ENCODE results near the gene SHISAL2A. TPM values are rescaled to one million over a fixed set of nuclear protein-coding genes. Genes with fewer than 3 reads are reported as not detected.
A peak's percentile ranks its signal among the peaks of the same experiment; 100 is the strongest.

SHISAL2A gene
- total and polyA plus RNA-seq, 2 donors (not counting 1 experiment from before 2014, with no cell fraction given), result not detected

GRCh38 chr1:52593495-52593894, 39.5 kb upstream of the SHISAL2A start:
- Histone ChIP-seq H2AFZ (ENCODE audit: low read length) (no peak overlapping the region), H4K20me1 (ENCODE audit: control insufficient read depth, extremely low read depth, insufficient read depth, low read length) (no peaks in the 10 kb centered on the region), H3K79me2 (ENCODE audit: control insufficient read depth, insufficient read depth, low read length) (no peaks in the 10 kb centered on the region), H3K4me3 (replicated peaks in 1 of 4; ENCODE audit: control extremely low read depth in 1 of 4, insufficient read depth in 1 of 4, low read depth in 3 of 4, low read length in 4 of 4) (no peak overlapping the region), H3K27me3 (ENCODE audit: control insufficient read depth, insufficient read depth, low read length) (peaks cover 4% of the 10 kb centered on the region), H3K27ac (ENCODE audit: insufficient read depth, low read length) (no peak overlapping the region), H3K9ac (ENCODE audit: insufficient read depth, low read length) (no peak overlapping the region), H3K4me1 (ENCODE audit: control insufficient read depth, extremely low read depth, insufficient read depth, low read length) (no peaks in the 10 kb centered on the region), H3K9me3 (ENCODE audit: control insufficient read depth, insufficient read depth, low read depth, low read length) (no peaks in the 10 kb centered on the region), H3K4me2 (ENCODE audit: extremely low read depth, insufficient read depth, low read length) (no peak overlapping the region), H3K36me3 (ENCODE audit: control insufficient read depth, insufficient read depth, low read length) (no peaks in the 10 kb centered on the region)
- TF ChIP-seq, protein P1, sequence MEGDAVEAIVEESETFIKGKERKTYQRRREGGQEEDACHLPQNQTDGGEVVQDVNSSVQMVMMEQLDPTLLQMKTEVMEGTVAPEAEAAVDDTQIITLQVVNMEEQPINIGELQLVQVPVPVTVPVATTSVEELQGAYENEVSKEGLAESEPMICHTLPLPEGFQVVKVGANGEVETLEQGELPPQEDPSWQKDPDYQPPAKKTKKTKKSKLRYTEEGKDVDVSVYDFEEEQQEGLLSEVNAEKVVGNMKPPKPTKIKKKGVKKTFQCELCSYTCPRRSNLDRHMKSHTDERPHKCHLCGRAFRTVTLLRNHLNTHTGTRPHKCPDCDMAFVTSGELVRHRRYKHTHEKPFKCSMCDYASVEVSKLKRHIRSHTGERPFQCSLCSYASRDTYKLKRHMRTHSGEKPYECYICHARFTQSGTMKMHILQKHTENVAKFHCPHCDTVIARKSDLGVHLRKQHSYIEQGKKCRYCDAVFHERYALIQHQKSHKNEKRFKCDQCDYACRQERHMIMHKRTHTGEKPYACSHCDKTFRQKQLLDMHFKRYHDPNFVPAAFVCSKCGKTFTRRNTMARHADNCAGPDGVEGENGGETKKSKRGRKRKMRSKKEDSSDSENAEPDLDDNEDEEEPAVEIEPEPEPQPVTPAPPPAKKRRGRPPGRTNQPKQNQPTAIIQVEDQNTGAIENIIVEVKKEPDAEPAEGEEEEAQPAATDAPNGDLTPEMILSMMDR (conservative IDR thresholded peaks at IDR 0.05 in 1 of 2, IDR thresholded peaks at IDR 0.05 in 1 of 2; ENCODE audit: low read depth in 1 of 2, low read length in 2 of 2), result no peak
- TF ChIP-seq EZH2 (IDR thresholded peaks at IDR 0.05; ENCODE audit: low read length, missing control alignments), result no peak
- peak in 1 of 2 donors; percentile 30 for DNase-seq (ENCODE audit: low read depth in 2 of 2)

DNA sequence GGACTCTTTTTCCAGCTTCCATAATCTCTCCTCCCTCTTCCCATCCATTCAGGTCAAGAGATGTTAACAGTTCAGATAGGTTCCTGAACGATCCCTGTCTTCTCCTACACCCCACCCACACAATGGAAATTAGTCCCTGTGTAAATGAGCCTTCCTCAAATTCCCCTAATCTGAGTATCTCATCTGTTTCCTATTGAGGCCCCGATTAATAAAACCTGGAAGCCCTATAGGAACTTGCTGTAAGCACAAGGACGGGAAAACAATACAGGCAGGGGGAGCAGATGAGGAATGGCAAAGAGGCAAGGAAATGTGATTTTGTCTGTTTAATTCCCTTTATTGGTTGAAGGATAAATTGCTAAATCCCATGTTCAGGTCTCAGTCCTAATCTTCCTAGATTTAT, 37.9 kb upstream of the SHISAL2A start:
- no peaks in the 10 kb centered on the region for H3K36me3 ChIP-seq (ENCODE audit: control insufficient read depth, insufficient read depth, low read length)
- H3K4me3 ChIP-seq (replicated peaks in 1 of 4; ENCODE audit: control extremely low read depth in 1 of 4, insufficient read depth in 1 of 4, low read depth in 3 of 4, low read length in 4 of 4), result no peak overlapping the region
- no peak for TF ChIP-seq EZH2 (IDR thresholded peaks at IDR 0.05; ENCODE audit: low read length, missing control alignments)
- TF ChIP-seq, protein P1 (conservative IDR thresholded peaks at IDR 0.05 in 1 of 2, IDR thresholded peaks at IDR 0.05 in 1 of 2; ENCODE audit: low read depth in 1 of 2, low read length in 2 of 2), result no peak
- DNase-seq (ENCODE audit: low read depth in 2 of 2), result no peak
- H2AFZ ChIP-seq (ENCODE audit: low read length), result no peak overlapping the region
- H3K79me2 ChIP-seq (ENCODE audit: control insufficient read depth, insufficient read depth, low read length), result no peaks in the 10 kb centered on the region
- H3K4me1 ChIP-seq (ENCODE audit: control insufficient read depth, extremely low read depth, insufficient read depth, low read length), result no peaks in the 10 kb centered on the region
- no peak overlapping the region for H3K9ac ChIP-seq (ENCODE audit: insufficient read depth, low read length)
- H3K9me3 ChIP-seq (ENCODE audit: control insufficient read depth, insufficient read depth, low read depth, low read length), result no peaks in the 10 kb centered on the region
- no peak overlapping the region for H3K4me2 ChIP-seq (ENCODE audit: extremely low read depth, insufficient read depth, low read length)
- H4K20me1 ChIP-seq (ENCODE audit: control insufficient read depth, extremely low read depth, insufficient read depth, low read length), result no peaks in the 10 kb centered on the region
- no peak overlapping the region for H3K27ac ChIP-seq (ENCODE audit: insufficient read depth, low read length)
- peaks cover 4% of the 10 kb centered on the region for H3K27me3 ChIP-seq (ENCODE audit: control insufficient read depth, insufficient read depth, low read length)

GRCh38 chr1:52597912-52598311, 35.1 kb upstream of the SHISAL2A start:
- no peaks in the 10 kb centered on the region for H3K79me2 ChIP-seq (ENCODE audit: control insufficient read depth, insufficient read depth, low read length)
- no peak overlapping the region for H2AFZ ChIP-seq (ENCODE audit: low read length)
- no peak overlapping the region for H3K27ac ChIP-seq (ENCODE audit: insufficient read depth, low read length)
- H3K4me1 ChIP-seq (ENCODE audit: control insufficient read depth, extremely low read depth, insufficient read depth, low read length), result peaks cover 6% of the 10 kb centered on the region
- no peaks in the 10 kb centered on the region for H3K36me3 ChIP-seq (ENCODE audit: control insufficient read depth, insufficient read depth, low read length)
- DNase-seq (ENCODE audit: low read depth in 2 of 2), result no peak
- no peak overlapping the region for H3K9ac ChIP-seq (ENCODE audit: insufficient read depth, low read length)
- TF ChIP-seq, protein P1 (conservative IDR thresholded peaks at IDR 0.05 in 1 of 2, IDR thresholded peaks at IDR 0.05 in 1 of 2; ENCODE audit: low read depth in 1 of 2, low read length in 2 of 2), result no peak
- no peak for TF ChIP-seq EZH2 (IDR thresholded peaks at IDR 0.05; ENCODE audit: low read length, missing control alignments)
- H3K4me3 ChIP-seq (replicated peaks in 1 of 4; ENCODE audit: control extremely low read depth in 1 of 4, insufficient read depth in 1 of 4, low read depth in 3 of 4, low read length in 4 of 4), result no peak overlapping the region
- H3K9me3 ChIP-seq (ENCODE audit: control insufficient read depth, insufficient read depth, low read depth, low read length), result no peaks in the 10 kb centered on the region
- no peaks in the 10 kb centered on the region for H4K20me1 ChIP-seq (ENCODE audit: control insufficient read depth, extremely low read depth, insufficient read depth, low read length)
- H3K4me2 ChIP-seq (ENCODE audit: extremely low read depth, insufficient read depth, low read length), result no peak overlapping the region
- H3K27me3 ChIP-seq (ENCODE audit: control insufficient read depth, insufficient read depth, low read length), result peaks cover under 1% of the 10 kb centered on the region

All from fibroblast of lung (primary cell).